ENCODE measurements around the gene LTA. TPM values are rescaled to one million over a fixed set of nuclear protein-coding genes. Genes with fewer than 3 reads are reported as not detected.

The LTA gene
- total RNA-seq, 3 donors from 2014 or later = 0.29 TPM; not detected in 2

- no peak for DNase-seq (ENCODE audit: low spot score in 2 of 2)
- no peaks in the 10 kb centered on the region for H3K27me3 ChIP-seq
- H3K36me3 ChIP-seq = peaks cover 10% of the 10 kb centered on the region
- no peaks in the 10 kb centered on the region for H3K9me3 ChIP-seq
- TF ChIP-seq POLR2A (IDR thresholded peaks at IDR 0.05) = no peak
- intact Hi-C loops (cut with DNase I; ENCODE audit: low total_unique reads) = no loop called here
- no peaks in the 10 kb centered on the region for H3K4me1 ChIP-seq
- peak overlapping the region in 1 of 2 donors; percentile 19 for H3K27ac ChIP-seq
- H3K4me3 ChIP-seq = no peak overlapping the region
These were observed 42.5 kb upstream of the LTA start for GRCh38 chr6:31529329-31530150.

DNA sequence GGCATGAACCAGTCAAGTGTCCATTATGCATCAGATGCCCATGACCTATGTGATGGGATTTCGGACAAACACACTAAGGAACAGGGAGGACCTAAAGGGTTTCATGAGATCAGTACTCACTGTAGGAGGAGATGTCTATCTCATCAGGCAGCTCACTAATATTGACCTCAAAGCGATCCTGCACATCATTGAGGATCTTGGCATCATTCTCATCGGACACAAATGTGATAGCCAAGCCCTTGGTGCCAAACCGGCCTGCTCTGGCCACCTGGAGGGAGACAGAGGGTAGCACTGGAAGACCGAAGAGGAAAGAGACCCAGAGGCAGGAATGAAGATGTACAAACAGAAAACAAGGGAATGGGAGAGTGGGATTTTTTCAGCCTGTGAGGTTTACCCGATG lies 41.4 kb upstream of the LTA start:
- H3K9me3 ChIP-seq = no peaks in the 10 kb centered on the region
- peaks cover 19% of the 10 kb centered on the region for H3K36me3 ChIP-seq
- no peaks in the 10 kb centered on the region for H3K4me1 ChIP-seq
- no peak overlapping the region for H3K4me3 ChIP-seq
- intact Hi-C loops (cut with DNase I; ENCODE audit: low total_unique reads) = no loop called here
- no peak for DNase-seq (ENCODE audit: low spot score in 2 of 2)
- H3K27ac ChIP-seq = no peak overlapping the region
- TF ChIP-seq POLR2A (IDR thresholded peaks at IDR 0.05) = no peak
- TF ChIP-seq POLR2AphosphoS5 (IDR thresholded peaks at IDR 0.05) = no peak
- no peak for TF ChIP-seq CTCF (IDR thresholded peaks at IDR 0.05)
- H3K27me3 ChIP-seq = no peaks in the 10 kb centered on the region

GRCh38 chr6:31531162-31531561 lies 40.9 kb upstream of the LTA start:
- Histone ChIP-seq H3K9me3 (no peaks in the 10 kb centered on the region), H3K27me3 (no peaks in the 10 kb centered on the region), H3K4me3 (no peak overlapping the region), H3K4me1 (no peaks in the 10 kb centered on the region), H3K36me3 (peaks cover 24% of the 10 kb centered on the region), H3K27ac (no peak overlapping the region)
- DNase-seq (ENCODE audit: low spot score in 2 of 2) = no peak
- TF ChIP-seq POLR2AphosphoS5 (IDR thresholded peaks at IDR 0.05) = no peak
- TF ChIP-seq POLR2A (IDR thresholded peaks at IDR 0.05) = no peak
- TF ChIP-seq CTCF (IDR thresholded peaks at IDR 0.05) = no peak
- intact Hi-C loops (cut with DNase I; ENCODE audit: low total_unique reads) = no loop called here

GRCh38 chr6:31531771-31532643 lies 40.1 kb upstream of the LTA start:
- H3K36me3 ChIP-seq = peaks cover 26% of the 10 kb centered on the region
- no peak for TF ChIP-seq CTCF (IDR thresholded peaks at IDR 0.05)
- TF ChIP-seq POLR2A (IDR thresholded peaks at IDR 0.05) = no peak

DNA sequence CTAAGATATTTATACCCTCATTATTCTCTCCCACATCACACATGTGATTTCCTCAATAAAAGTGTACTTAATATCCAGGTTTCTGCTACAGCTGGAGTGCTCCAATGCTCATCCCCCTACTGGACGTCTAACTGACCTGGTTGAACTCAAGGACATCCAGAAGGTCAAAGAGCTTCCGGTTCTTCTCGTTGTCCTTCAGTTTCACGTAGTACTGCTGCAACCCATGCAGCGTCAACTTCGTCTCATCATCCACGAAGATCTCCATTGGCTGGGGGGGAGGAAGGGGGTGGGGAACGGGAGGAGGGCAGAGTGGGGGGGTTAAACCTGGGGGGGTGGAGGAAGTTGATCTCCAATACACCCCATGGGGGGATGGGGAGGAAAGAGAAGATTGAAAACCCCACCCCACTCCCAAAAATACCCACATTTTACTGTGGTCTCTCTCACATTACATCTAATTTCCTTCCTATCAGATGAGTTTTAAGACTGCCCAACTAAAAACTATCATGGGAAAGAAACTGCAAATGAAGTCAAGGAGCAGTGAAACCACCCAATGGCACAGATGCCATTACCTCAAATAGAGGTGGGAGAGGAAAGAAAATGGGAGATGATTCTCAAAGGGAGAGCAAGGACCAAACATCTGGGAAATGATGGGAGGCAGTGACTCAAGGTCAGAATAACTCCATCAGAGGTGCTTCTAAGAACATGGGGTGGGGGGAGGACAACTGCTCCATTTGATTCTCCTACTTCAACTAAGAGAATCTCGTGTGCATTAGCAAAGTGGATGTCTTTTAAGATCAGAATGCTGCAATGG lies 39.2 kb upstream of the LTA start:
- Histone ChIP-seq H3K27ac (no peak overlapping the region), H3K4me1 (no peaks in the 10 kb centered on the region), H3K27me3 (no peaks in the 10 kb centered on the region), H3K36me3 (peaks cover 26% of the 10 kb centered on the region), H3K9me3 (no peaks in the 10 kb centered on the region), H3K4me3 (no peak overlapping the region)
- TF ChIP-seq POLR2A (IDR thresholded peaks at IDR 0.05) (no peak), CTCF (IDR thresholded peaks at IDR 0.05) (no peak), POLR2AphosphoS5 (IDR thresholded peaks at IDR 0.05) (no peak)
- intact Hi-C loops (cut with DNase I; ENCODE audit: low total_unique reads) = no loop called here
- DNase-seq (ENCODE audit: low spot score in 2 of 2) = no peak

More at GRCh38 chr6:31531771-31532643, 40.1 kb upstream of the LTA start:
- no peaks in the 10 kb centered on the region for H3K9me3 ChIP-seq
- H3K4me1 ChIP-seq = no peaks in the 10 kb centered on the region
- intact Hi-C loops (cut with DNase I; ENCODE audit: low total_unique reads) = no loop called here
- DNase-seq (ENCODE audit: low spot score in 2 of 2) = no peak
- no peak overlapping the region for H3K27ac ChIP-seq
- no peaks in the 10 kb centered on the region for H3K27me3 ChIP-seq
- H3K4me3 ChIP-seq = no peak overlapping the region
